SK-N-SH (cell line): Measurements from ENCODE around the gene MBOAT2. TPM values are rescaled to one million over a fixed set of nuclear protein-coding genes. Genes with fewer than 3 reads are reported as not detected.
A peak's percentile ranks its signal among the peaks of the same experiment; 100 is the strongest.

Source experiments
- CTCF ChIA-PET: fragments of 300-600, 350-600 bp; formaldehyde crosslinking; extraction: SDS; loops from one replicate; lab custom pipeline; 2021; lab: Yijun Ruan, JAX
- POLR2A ChIA-PET: fragments of 350-600 bp; sonication (Branson Sonifier 250); formaldehyde crosslinking; extraction: SDS; loops from one replicate; lab custom pipeline; 2020; ENCODE audit warnings: antibody characterized with exemption, inconsistent platforms; lab: Yijun Ruan, JAX
- DNase-seq: peaks from one replicate; pipeline ENCODE4 v3.0.0; 2012
- H2AFZ ChIP-seq: fragments of 200-600 bp; sonication (generic); 2 replicates; pipeline ENCODE4 v1.8.1; 2016; ENCODE audit warnings: antibody characterized with exemption, mild to moderate bottlenecking, low read depth
- H3F3A ChIP-seq: fragments of 200-600 bp; sonication (generic); replicated peaks from 2 replicates; pipeline ENCODE3; 2016; ENCODE audit warnings: antibody characterized with exemption, mild to moderate bottlenecking; ENCODE audit not compliant: insufficient read depth
- H3K27ac ChIP-seq, 2 experiments: fragments of 200-500 bp in 1 of 2; fragments of 200-600 bp in 1 of 2; sonication (Bioruptor generic) in 1 of 2; sonication (generic), shearing (Covaris generic) in 1 of 2; 2 replicates each; pipeline versions ENCODE4 v1.5.1 to v1.6.1; 2014 to 2016; ENCODE audit warnings: low read depth in 2 of 2, inconsistent platforms in 1 of 2, low read length in 1 of 2, mild to moderate bottlenecking in 1 of 2, mixed read lengths in 1 of 2
- H3K27me3 ChIP-seq: fragments of 200-600 bp; sonication (generic), shearing (Covaris generic); 2 replicates; pipeline ENCODE4 v1.6.1; 2016; ENCODE audit warnings: mixed run types; ENCODE audit not compliant: insufficient read depth
- H3K36me3 ChIP-seq, 2 experiments: fragments of 200-500 bp in 1 of 2; fragments of 200-600 bp in 1 of 2; sonication (Bioruptor generic) in 1 of 2; sonication (generic) in 1 of 2; replicated peaks in 1 of 2; 2 replicates each; pipeline versions ENCODE3 to v1.5.1; 2014 to 2016; ENCODE audit warnings: low read length in 1 of 2, mild to moderate bottlenecking in 1 of 2; ENCODE audit not compliant: insufficient read depth in 2 of 2, control insufficient read depth in 1 of 2
- H3K4me1 ChIP-seq, 2 experiments: fragments of 200-500 bp in 1 of 2; fragments of 200-600 bp in 1 of 2; sonication (Bioruptor generic) in 1 of 2; sonication (generic), shearing (Covaris generic) in 1 of 2; 2 replicates each; pipeline versions ENCODE4 v1.5.1 to v1.6.1; 2014 to 2016; ENCODE audit warnings: low read depth in 1 of 2, low read length in 1 of 2, mixed run types in 1 of 2; ENCODE audit not compliant: insufficient read depth in 2 of 2, control insufficient read depth in 1 of 2
- H3K4me2 ChIP-seq: fragments of 200-600 bp; sonication (generic), shearing (Covaris generic); 2 replicates; pipeline ENCODE4 v1.6.1; 2017; ENCODE audit warnings: mixed run types
- H3K4me3 ChIP-seq, 2 experiments: fragments of 200-500 bp in 1 of 2; fragments of 200-600 bp in 1 of 2; sonication (Bioruptor generic) in 1 of 2; sonication (generic), shearing (Covaris generic) in 1 of 2; 2 replicates each; pipeline versions ENCODE4 v1.5.1 to v1.8.1; 2014 to 2016; ENCODE audit warnings: low read depth in 2 of 2, inconsistent platforms in 1 of 2, low read length in 1 of 2, mild to moderate bottlenecking in 1 of 2, mixed read lengths in 1 of 2, moderate library complexity in 1 of 2
- H3K79me2 ChIP-seq: fragments of 200-600 bp; sonication (generic); 2 replicates; pipeline ENCODE4 v1.8.1; 2017; ENCODE audit warnings: mild to moderate bottlenecking; ENCODE audit not compliant: insufficient read depth
- H3K9ac ChIP-seq: fragments of 200-600 bp; sonication (generic); 2 replicates; pipeline ENCODE4 v1.6.1; 2017; ENCODE audit warnings: mixed run types
- H3K9me2 ChIP-seq: fragments of 200-600 bp; sonication (generic); 2 replicates; pipeline ENCODE4 v1.6.1; 2017; ENCODE audit warnings: mixed run types
- H3K9me3 ChIP-seq: fragments of 200-600 bp; sonication (generic); 2 replicates; pipeline ENCODE4 v1.6.1; 2017; ENCODE audit warnings: mixed run types, mild to moderate bottlenecking, moderate library complexity
- H4K20me1 ChIP-seq: fragments of 200-600 bp; sonication (generic); 2 replicates; pipeline ENCODE4 v1.6.1; 2017; ENCODE audit warnings: mild to moderate bottlenecking, mixed run types; ENCODE audit not compliant: insufficient read depth
- CHD2 ChIP-seq: fragments of 150-350 bp; IDR thresholded peaks from 2 replicates; pipeline ENCODE4 v1.6.1; 2018; ENCODE audit warnings: low read length; ENCODE audit not compliant: partially characterized antibody
- EP300 ChIP-seq, 2 experiments: IDR thresholded peaks; 2 replicates each; pipeline versions ENCODE4 v1.4.0 to v1.6.1; 2012; ENCODE audit warnings: borderline replicate concordance in 1 of 2, low read depth in 1 of 2, low read length in 1 of 2
- FOSL2 ChIP-seq: IDR thresholded peaks from 2 replicates; pipeline ENCODE4 v1.4.0; 2012; ENCODE audit warnings: low read depth, mild to moderate bottlenecking, moderate library complexity, borderline replicate concordance
- FOXJ3 ChIP-seq: sonication (generic); formaldehyde crosslinking; IDR thresholded peaks from 2 replicates; pipeline ENCODE4 v1.5.1; 2020; ENCODE audit warnings: mild to moderate bottlenecking, missing genetic modification reagents
- FOXM1 ChIP-seq: IDR thresholded peaks from 2 replicates; pipeline ENCODE4 v1.4.0; 2012; ENCODE audit warnings: low read depth, mild to moderate bottlenecking
- GABPA ChIP-seq: IDR thresholded peaks from 2 replicates; pipeline ENCODE4 v1.4.0; 2012; ENCODE audit warnings: low read depth, mild to moderate bottlenecking
- JUND ChIP-seq: IDR thresholded peaks from 2 replicates; pipeline ENCODE4 v1.4.0; 2012
- MXI1 ChIP-seq: IDR thresholded peaks from 2 replicates; pipeline ENCODE4 v1.6.1; 2012; ENCODE audit warnings: mild to moderate bottlenecking, low read depth, low read length, improper control_type of control experiment
- NFIC ChIP-seq: IDR thresholded peaks from 2 replicates; pipeline ENCODE4 v1.4.0; 2012; ENCODE audit warnings: borderline replicate concordance
- NRF1 ChIP-seq: IDR thresholded peaks from 2 replicates; pipeline ENCODE4 v1.6.1; 2012; ENCODE audit warnings: low read depth, mild to moderate bottlenecking, low read length
- POLR2AphosphoS5 ChIP-seq: IDR thresholded peaks from 2 replicates; pipeline ENCODE4 v1.6.1; 2012; ENCODE audit warnings: low read depth, low read length
- RCOR1 ChIP-seq: fragments of 150-350 bp; IDR thresholded peaks from 2 replicates; pipeline ENCODE4 v1.6.1; 2017; ENCODE audit warnings: antibody characterized with exemption, low read length
- RFX5 ChIP-seq: IDR thresholded peaks from 2 replicates; pipeline ENCODE4 v1.6.1; 2012; ENCODE audit warnings: mild to moderate bottlenecking, improper control_type of control experiment, low read length
- RXRA ChIP-seq: IDR thresholded peaks from 2 replicates; pipeline ENCODE4 v1.4.0; 2012; ENCODE audit warnings: low read depth, mild to moderate bottlenecking, borderline replicate concordance
- SIN3A ChIP-seq: IDR thresholded peaks from 2 replicates; pipeline ENCODE4 v1.6.1; 2012; ENCODE audit warnings: low read depth, mild to moderate bottlenecking, low read length, moderate library complexity, borderline replicate concordance
- SMC3 ChIP-seq: IDR thresholded peaks from 2 replicates; pipeline ENCODE4 v1.6.1; 2012; ENCODE audit warnings: low read depth, low read length, improper control_type of control experiment
- TAF1 ChIP-seq: IDR thresholded peaks from 2 replicates; pipeline ENCODE4 v1.6.1; 2012; ENCODE audit warnings: low read depth, mild to moderate bottlenecking, low read length, moderate library complexity, borderline replicate concordance
- TCF12 ChIP-seq: IDR thresholded peaks from 2 replicates; pipeline ENCODE4 v1.4.0; 2012
- YY1 ChIP-seq: IDR thresholded peaks from 2 replicates; pipeline ENCODE4 v1.4.0; 2012; ENCODE audit warnings: low read depth, mild to moderate bottlenecking
- WGBS: methylation state at CpG from one replicate; pipeline ENCODE4 v1.1.6; 2017; ENCODE audit warnings: low lambda C conversion rate; 5-methylcytosine and 5-hydroxymethylcytosine counted together
- polyA plus RNA-seq, 3 experiments: library from polyadenylated mRNA; depleted of rRNA; stranded (reverse); fragments of >200 nt; gene quantifications; 2 replicates each; pipeline ENCODE4 v1.2.3, GENCODE V29; 2012
- TF ChIP-seq, protein P1 (sequence below): IDR thresholded peaks from 2 replicates; pipeline ENCODE4; 2012
- TF ChIP-seq, protein P2 (sequence below): fragments of 150-350 bp; IDR thresholded peaks from 2 replicates; pipeline ENCODE4 v1.6.1; 2016; ENCODE audit warnings: mild to moderate bottlenecking, low read depth, low read length
- TF ChIP-seq, protein P3 (sequence below): fragments of 200-600 bp; sonication (generic); IDR thresholded peaks from 2 replicates; pipeline ENCODE4 v1.6.1; 2017; ENCODE audit warnings: antibody characterized with exemption, mild to moderate bottlenecking, moderate library complexity
- TF ChIP-seq, protein P4 (sequence below): fragments of 150-350 bp; IDR thresholded peaks from 2 replicates; pipeline ENCODE4 v1.6.1; 2017; ENCODE audit warnings: antibody characterized with exemption, low read length, low read depth, borderline replicate concordance
- TF ChIP-seq, protein P5 (sequence below): IDR thresholded peaks from 2 replicates; pipeline ENCODE4 v1.4.0; 2012; ENCODE audit warnings: low read depth, borderline replicate concordance

The MBOAT2 gene, protein sequence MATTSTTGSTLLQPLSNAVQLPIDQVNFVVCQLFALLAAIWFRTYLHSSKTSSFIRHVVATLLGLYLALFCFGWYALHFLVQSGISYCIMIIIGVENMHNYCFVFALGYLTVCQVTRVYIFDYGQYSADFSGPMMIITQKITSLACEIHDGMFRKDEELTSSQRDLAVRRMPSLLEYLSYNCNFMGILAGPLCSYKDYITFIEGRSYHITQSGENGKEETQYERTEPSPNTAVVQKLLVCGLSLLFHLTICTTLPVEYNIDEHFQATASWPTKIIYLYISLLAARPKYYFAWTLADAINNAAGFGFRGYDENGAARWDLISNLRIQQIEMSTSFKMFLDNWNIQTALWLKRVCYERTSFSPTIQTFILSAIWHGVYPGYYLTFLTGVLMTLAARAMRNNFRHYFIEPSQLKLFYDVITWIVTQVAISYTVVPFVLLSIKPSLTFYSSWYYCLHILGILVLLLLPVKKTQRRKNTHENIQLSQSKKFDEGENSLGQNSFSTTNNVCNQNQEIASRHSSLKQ
- 33.9 and 41.3 TPM in 2 replicates for polyA plus RNA-seq (2012; rRNA removed)
- 32.1 and 33.3 TPM in 2 replicates for polyA plus RNA-seq (2012; cell fraction: cytosol; rRNA removed)
- polyA plus RNA-seq (2012; cell fraction: nucleus; rRNA removed) = 63.1 and 166 TPM in 2 replicates

DNA sequence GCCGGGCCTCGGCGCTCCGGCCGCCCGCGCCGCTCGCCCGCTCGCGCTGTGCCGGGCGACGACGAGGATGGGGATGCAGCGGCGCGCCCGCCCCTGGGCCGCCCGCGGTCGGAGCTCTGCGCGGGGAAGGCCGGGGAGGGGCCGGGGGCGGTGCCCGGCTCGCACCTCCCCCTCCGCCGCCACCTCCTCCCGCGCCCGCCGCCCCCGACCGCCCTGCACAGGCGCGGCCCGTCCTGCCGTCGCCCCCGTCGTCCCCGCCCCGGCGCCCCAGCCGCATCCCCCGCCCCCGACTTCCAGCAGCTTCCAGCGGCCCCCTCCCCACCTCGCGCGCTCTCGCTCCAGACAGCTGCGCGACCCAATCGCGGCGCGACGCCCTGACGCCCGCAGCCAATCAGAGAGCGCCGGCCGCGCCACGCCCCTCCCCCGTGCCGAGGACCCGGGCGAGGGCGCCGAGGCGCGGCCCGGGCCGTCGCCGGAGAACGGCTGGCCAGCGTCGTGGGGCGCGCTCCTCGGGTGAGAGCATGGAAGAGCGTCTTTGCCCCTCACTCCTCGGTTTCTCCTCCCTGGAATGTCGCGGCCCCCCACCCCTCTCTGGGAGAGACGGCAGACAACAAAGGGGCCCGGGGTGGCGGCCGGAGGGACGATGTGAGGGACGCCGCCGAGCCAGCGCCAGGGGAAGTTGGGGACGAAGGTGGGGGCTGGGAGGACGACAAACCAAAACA, at the start of gene MBOAT2:
TSS of gene MBOAT2 (minus strand) at position 69 of the 722 bp plus-strand sequence. CDS start 70 bp downstream, outside the sequence.
- no peaks in the 10 kb centered on the region for H3K9me2 ChIP-seq
- POLR2A ChIA-PET = interaction anchor here (0.7 to 1.6 kb wide), 8 partner anchors 11 to 419 kb away, joined by 3 to 6 read pairs (median 3); partner anchors contain the start of genes CPSF3, ITGB1BP1 and KIDINS220
- TF ChIP-seq TAF1 (peak; percentile 83; the same call in 1 of the 2 replicates), MXI1 (peak; percentile 59), RFX5 (peak; percentile 59; the same call in 1 of the 2 replicates), POLR2AphosphoS5 (peak; percentile 92), FOSL2 (no peak), NRF1 (peak; percentile 56), GABPA (no peak), JUND (no peak), FOXJ3 (CRISPR knock-in tag) (no peak), FOXM1 (no peak), SMC3 (no peak), TCF12 (no peak), SIN3A (no peak), YY1 (no peak), RCOR1 (no peak), NFIC (no peak), RXRA (no peak; the same call in 1 of the 2 replicates), CHD2 (peak; percentile 79), EP300 (IDR thresholded peaks at IDR 0.05; ENCODE audit: borderline replicate concordance in 1 of 2, low read depth in 1 of 2, low read length in 1 of 2) (no peak)
- TF ChIP-seq, protein P1, sequence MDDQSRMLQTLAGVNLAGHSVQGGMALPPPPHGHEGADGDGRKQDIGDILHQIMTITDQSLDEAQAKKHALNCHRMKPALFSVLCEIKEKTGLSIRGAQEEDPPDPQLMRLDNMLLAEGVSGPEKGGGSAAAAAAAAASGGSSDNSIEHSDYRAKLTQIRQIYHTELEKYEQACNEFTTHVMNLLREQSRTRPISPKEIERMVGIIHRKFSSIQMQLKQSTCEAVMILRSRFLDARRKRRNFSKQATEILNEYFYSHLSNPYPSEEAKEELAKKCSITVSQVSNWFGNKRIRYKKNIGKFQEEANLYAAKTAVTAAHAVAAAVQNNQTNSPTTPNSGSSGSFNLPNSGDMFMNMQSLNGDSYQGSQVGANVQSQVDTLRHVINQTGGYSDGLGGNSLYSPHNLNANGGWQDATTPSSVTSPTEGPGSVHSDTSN = peak; percentile 97
- TF ChIP-seq, protein P2, sequence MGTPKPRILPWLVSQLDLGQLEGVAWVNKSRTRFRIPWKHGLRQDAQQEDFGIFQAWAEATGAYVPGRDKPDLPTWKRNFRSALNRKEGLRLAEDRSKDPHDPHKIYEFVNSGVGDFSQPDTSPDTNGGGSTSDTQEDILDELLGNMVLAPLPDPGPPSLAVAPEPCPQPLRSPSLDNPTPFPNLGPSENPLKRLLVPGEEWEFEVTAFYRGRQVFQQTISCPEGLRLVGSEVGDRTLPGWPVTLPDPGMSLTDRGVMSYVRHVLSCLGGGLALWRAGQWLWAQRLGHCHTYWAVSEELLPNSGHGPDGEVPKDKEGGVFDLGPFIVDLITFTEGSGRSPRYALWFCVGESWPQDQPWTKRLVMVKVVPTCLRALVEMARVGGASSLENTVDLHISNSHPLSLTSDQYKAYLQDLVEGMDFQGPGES = peak; percentile 83
- TF ChIP-seq, protein P3, sequence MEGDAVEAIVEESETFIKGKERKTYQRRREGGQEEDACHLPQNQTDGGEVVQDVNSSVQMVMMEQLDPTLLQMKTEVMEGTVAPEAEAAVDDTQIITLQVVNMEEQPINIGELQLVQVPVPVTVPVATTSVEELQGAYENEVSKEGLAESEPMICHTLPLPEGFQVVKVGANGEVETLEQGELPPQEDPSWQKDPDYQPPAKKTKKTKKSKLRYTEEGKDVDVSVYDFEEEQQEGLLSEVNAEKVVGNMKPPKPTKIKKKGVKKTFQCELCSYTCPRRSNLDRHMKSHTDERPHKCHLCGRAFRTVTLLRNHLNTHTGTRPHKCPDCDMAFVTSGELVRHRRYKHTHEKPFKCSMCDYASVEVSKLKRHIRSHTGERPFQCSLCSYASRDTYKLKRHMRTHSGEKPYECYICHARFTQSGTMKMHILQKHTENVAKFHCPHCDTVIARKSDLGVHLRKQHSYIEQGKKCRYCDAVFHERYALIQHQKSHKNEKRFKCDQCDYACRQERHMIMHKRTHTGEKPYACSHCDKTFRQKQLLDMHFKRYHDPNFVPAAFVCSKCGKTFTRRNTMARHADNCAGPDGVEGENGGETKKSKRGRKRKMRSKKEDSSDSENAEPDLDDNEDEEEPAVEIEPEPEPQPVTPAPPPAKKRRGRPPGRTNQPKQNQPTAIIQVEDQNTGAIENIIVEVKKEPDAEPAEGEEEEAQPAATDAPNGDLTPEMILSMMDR = no peak
- TF ChIP-seq, protein P4, sequence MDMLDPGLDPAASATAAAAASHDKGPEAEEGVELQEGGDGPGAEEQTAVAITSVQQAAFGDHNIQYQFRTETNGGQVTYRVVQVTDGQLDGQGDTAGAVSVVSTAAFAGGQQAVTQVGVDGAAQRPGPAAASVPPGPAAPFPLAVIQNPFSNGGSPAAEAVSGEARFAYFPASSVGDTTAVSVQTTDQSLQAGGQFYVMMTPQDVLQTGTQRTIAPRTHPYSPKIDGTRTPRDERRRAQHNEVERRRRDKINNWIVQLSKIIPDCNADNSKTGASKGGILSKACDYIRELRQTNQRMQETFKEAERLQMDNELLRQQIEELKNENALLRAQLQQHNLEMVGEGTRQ = no peak
- TF ChIP-seq, protein P5, sequence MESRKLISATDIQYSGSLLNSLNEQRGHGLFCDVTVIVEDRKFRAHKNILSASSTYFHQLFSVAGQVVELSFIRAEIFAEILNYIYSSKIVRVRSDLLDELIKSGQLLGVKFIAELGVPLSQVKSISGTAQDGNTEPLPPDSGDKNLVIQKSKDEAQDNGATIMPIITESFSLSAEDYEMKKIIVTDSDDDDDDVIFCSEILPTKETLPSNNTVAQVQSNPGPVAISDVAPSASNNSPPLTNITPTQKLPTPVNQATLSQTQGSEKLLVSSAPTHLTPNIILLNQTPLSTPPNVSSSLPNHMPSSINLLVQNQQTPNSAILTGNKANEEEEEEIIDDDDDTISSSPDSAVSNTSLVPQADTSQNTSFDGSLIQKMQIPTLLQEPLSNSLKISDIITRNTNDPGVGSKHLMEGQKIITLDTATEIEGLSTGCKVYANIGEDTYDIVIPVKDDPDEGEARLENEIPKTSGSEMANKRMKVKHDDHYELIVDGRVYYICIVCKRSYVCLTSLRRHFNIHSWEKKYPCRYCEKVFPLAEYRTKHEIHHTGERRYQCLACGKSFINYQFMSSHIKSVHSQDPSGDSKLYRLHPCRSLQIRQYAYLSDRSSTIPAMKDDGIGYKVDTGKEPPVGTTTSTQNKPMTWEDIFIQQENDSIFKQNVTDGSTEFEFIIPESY = no peak

More for the DNA sequence above, at the start of gene MBOAT2:
- Histone ChIP-seq H3K36me3 (peaks cover 0 to 7% of the 10 kb centered on the region in 2 experiments), H3K27ac (peak within 1 kb of the TSS; percentile 68 to 97), H3K4me1 (peaks cover 21 to 48% of the 10 kb centered on the region in 2 experiments; a peak in 3 of 4 replicates), H3K4me3 (peak within 1 kb of the TSS; percentile 80 to 96), H3K27me3 (no peaks in the 10 kb centered on the region), H3K4me2 (peak within 1 kb of the TSS; percentile 82), H2AFZ (peak within 1 kb of the TSS; percentile 84), H3F3A (peaks cover 2% of the 10 kb centered on the region), H4K20me1 (peaks cover 27% of the 10 kb centered on the region), H3K9me3 (no peaks in the 10 kb centered on the region), H3K9ac (peak within 1 kb of the TSS; percentile 92), H3K79me2 (peaks cover 56% of the 10 kb centered on the region)
- 2% methylated on average over 41 of the region's 104 CpGs for WGBS
- peak; percentile 100 for DNase-seq
- CTCF ChIA-PET = interaction anchor here (0.5 to 1.9 kb wide), 5 partner anchors 10 to 108 kb away, joined by 3 to 4 read pairs (median 3); no protein-coding TSS in a partner anchor
